Tibial artery (tissue), 4 donors: Measurements from ENCODE around the gene GLP1R.

Experiments used
- DNase-seq, 2 donors: peaks; one replicate each; pipeline ENCODE4 v3.0.0-alpha.2; 2019
- H3K27ac ChIP-seq, 2 donors: fragments of 200-600 bp; sonication (generic) in 1 of 2; 1 replicate in 1 of 2; 2 replicates in 1 of 2; pipeline ENCODE4 v1.5.1; 2018 to 2019; ENCODE audit warnings: mild to moderate bottlenecking in 1 of 2
- H3K27me3 ChIP-seq, 2 donors: fragments of 200-600 bp; sonication (generic) in 1 of 2; one replicate each; pipeline versions ENCODE4 v1.5.1 to v1.6.0; 2016 to 2019
- H3K36me3 ChIP-seq, 3 donors: fragments of 200-600 bp; sonication (generic) in 2 of 3; one replicate each; pipeline ENCODE4 v1.5.1; 2016 to 2019; ENCODE audit warnings: mild to moderate bottlenecking in 2 of 3
- H3K4me1 ChIP-seq, 4 donors: fragments of 200-600 bp; sonication (generic) in 2 of 4; 1 replicate in 3 of 4; 2 replicates in 1 of 4; pipeline ENCODE4 v1.5.1; 2016 to 2019
- H3K4me3 ChIP-seq, 2 donors: fragments of 200-600 bp; sonication (generic) in 1 of 2; 1 replicate in 1 of 2; 2 replicates in 1 of 2; pipeline ENCODE4 v1.5.1; 2018 to 2019; ENCODE audit warnings: mild to moderate bottlenecking in 2 of 2
- H3K9me3 ChIP-seq, 3 donors: fragments of 200-600 bp; sonication (generic) in 1 of 3; one replicate each; pipeline ENCODE4 v1.5.1; 2016 to 2019
- CTCF ChIP-seq, 2 experiments: fragments of 200-600 bp in 1 of 2; fragments of 450-650 bp in 1 of 2; IDR thresholded peaks; one replicate each; pipeline ENCODE4 v1.5.1; 2017 to 2019; ENCODE audit warnings: antibody characterized with exemption in 2 of 2, mild to moderate bottlenecking in 1 of 2, moderate library complexity in 1 of 2
- intact Hi-C: fragments of 100-400 bp; cut with DNase I; formaldehyde crosslinking; loops from one replicate; pipeline ENCODE4 v1.15.0; 2023; ENCODE audit warnings: low total_unique reads

The GLP1R gene

GRCh38 chr6:39085129-39085797 is 36.7 kb downstream of the GLP1R start:
- H3K4me1 ChIP-seq = peaks cover 0 to 45% (median 27%) of the 10 kb centered on the region in 4 donors
- intact Hi-C loops = no loop called here
- H3K4me3 ChIP-seq = no peak overlapping the region
- H3K27me3 ChIP-seq = no peaks in the 10 kb centered on the region
- TF ChIP-seq CTCF (IDR thresholded peaks at IDR 0.05) = no peak
- no peak for DNase-seq
- H3K9me3 ChIP-seq = no peaks in the 10 kb centered on the region
- H3K27ac ChIP-seq = peak overlapping the region in 1 of 2 donors; percentile 36
- H3K36me3 ChIP-seq = no peaks in the 10 kb centered on the region

GRCh38 chr6:39086294-39086693 is 37.7 kb downstream of the GLP1R start:
- TF ChIP-seq CTCF (IDR thresholded peaks at IDR 0.05) = no peak
- H3K27ac ChIP-seq = no peak overlapping the region
- H3K4me1 ChIP-seq = peaks cover 0 to 45% (median 27%) of the 10 kb centered on the region in 4 donors

GRCh38 chr6:39086711-39087110 is 38.1 kb downstream of the GLP1R start:
- no peaks in the 10 kb centered on the region for H3K36me3 ChIP-seq
- H3K4me1 ChIP-seq = peaks cover 0 to 45% (median 27%) of the 10 kb centered on the region in 4 donors
- no peaks in the 10 kb centered on the region for H3K27me3 ChIP-seq
- no peak overlapping the region for H3K4me3 ChIP-seq
- DNase-seq = no peak
- H3K27ac ChIP-seq = no peak overlapping the region
- no peak for TF ChIP-seq CTCF (IDR thresholded peaks at IDR 0.05)
- intact Hi-C loops = no loop called here
- no peaks in the 10 kb centered on the region for H3K9me3 ChIP-seq

More at GRCh38 chr6:39086294-39086693, 37.7 kb downstream of the GLP1R start:
- Histone ChIP-seq H3K4me3 (no peak overlapping the region), H3K27me3 (no peaks in the 10 kb centered on the region), H3K9me3 (no peaks in the 10 kb centered on the region), H3K36me3 (no peaks in the 10 kb centered on the region)
- DNase-seq = no peak
- intact Hi-C loops = no loop called here

- no peak for TF ChIP-seq CTCF (IDR thresholded peaks at IDR 0.05)
- Histone ChIP-seq H3K4me3 (no peak overlapping the region), H3K4me1 (peaks cover 0 to 45% (median 27%) of the 10 kb centered on the region in 4 donors), H3K27me3 (no peaks in the 10 kb centered on the region), H3K9me3 (no peaks in the 10 kb centered on the region), H3K27ac (no peak overlapping the region), H3K36me3 (no peaks in the 10 kb centered on the region)
- DNase-seq = no peak
- intact Hi-C loops = no loop called here
Measured at GRCh38 chr6:39087197-39087596, 38.6 kb downstream of the GLP1R start.

GRCh38 chr6:39088331-39088730 is 39.8 kb downstream of the GLP1R start:
- H3K4me3 ChIP-seq = no peak overlapping the region
- H3K36me3 ChIP-seq = no peaks in the 10 kb centered on the region
- peak; percentile 49 to 56 for TF ChIP-seq CTCF (IDR thresholded peaks at IDR 0.05)
- H3K4me1 ChIP-seq = peaks cover 0 to 45% (median 27%) of the 10 kb centered on the region in 4 donors
- peak in 1 of 2 donors; percentile 46 for DNase-seq
- intact Hi-C loops = no loop called here
- no peaks in the 10 kb centered on the region for H3K9me3 ChIP-seq
- H3K27ac ChIP-seq = no peak overlapping the region
- H3K27me3 ChIP-seq = no peaks in the 10 kb centered on the region
